RWPE2 (cell line): ENCODE results near the gene PPP1R1B.

Experiments
- ATAC-seq: fragments of 200-7000 bp; cut with Tn5 transposase; 3 replicates; pipeline ENCODE4 v1.9.1; 2021; ENCODE audit warnings: low read depth
- DNase-seq: peaks from one replicate; pipeline ENCODE4 v3.0.0-alpha.2; 2020; ENCODE audit warnings: low spot score
- H3K27ac ChIP-seq: fragments of 450-650 bp; 2 replicates; pipeline ENCODE4 v1.5.1; 2017; ENCODE audit warnings: mild to moderate bottlenecking; ENCODE audit not compliant: poor library complexity, severe bottlenecking
- H3K27me3 ChIP-seq: fragments of 250-450 bp; sonication (Bioruptor Pico); 2 replicates; pipeline ENCODE4 v1.5.1; 2021; ENCODE audit warnings: mild to moderate bottlenecking, moderate library complexity; ENCODE audit not compliant: insufficient read depth, poor library complexity, severe bottlenecking
- H3K36me3 ChIP-seq: fragments of 250-450 bp; sonication (Bioruptor Pico); 2 replicates; pipeline ENCODE4 v1.5.1; 2020; ENCODE audit warnings: low read depth, mild to moderate bottlenecking, moderate library complexity
- H3K4me1 ChIP-seq: fragments of 250-450 bp; sonication (Bioruptor Pico); 2 replicates; pipeline ENCODE4 v1.5.1; 2021; ENCODE audit warnings: mild to moderate bottlenecking, moderate library complexity; ENCODE audit not compliant: insufficient read depth, poor library complexity, severe bottlenecking
- H3K4me3 ChIP-seq: fragments of 250-450 bp; sonication (Bioruptor Pico); 2 replicates; pipeline ENCODE4 v1.5.1; 2021; ENCODE audit warnings: mild to moderate bottlenecking, moderate library complexity; ENCODE audit not compliant: severe bottlenecking
- H3K9me3 ChIP-seq: fragments of 250-450 bp; sonication (Bioruptor Pico); 2 replicates; pipeline ENCODE4 v1.5.1; 2021; ENCODE audit warnings: mild to moderate bottlenecking, moderate library complexity; ENCODE audit not compliant: severe bottlenecking
- CTCF ChIP-seq: fragments of 450-650 bp; IDR thresholded peaks from one replicate; pipeline ENCODE4 v1.5.1; 2017; ENCODE audit warnings: mild to moderate bottlenecking, moderate library complexity; ENCODE audit not compliant: poor library complexity, severe bottlenecking

The PPP1R1B gene

DNA sequence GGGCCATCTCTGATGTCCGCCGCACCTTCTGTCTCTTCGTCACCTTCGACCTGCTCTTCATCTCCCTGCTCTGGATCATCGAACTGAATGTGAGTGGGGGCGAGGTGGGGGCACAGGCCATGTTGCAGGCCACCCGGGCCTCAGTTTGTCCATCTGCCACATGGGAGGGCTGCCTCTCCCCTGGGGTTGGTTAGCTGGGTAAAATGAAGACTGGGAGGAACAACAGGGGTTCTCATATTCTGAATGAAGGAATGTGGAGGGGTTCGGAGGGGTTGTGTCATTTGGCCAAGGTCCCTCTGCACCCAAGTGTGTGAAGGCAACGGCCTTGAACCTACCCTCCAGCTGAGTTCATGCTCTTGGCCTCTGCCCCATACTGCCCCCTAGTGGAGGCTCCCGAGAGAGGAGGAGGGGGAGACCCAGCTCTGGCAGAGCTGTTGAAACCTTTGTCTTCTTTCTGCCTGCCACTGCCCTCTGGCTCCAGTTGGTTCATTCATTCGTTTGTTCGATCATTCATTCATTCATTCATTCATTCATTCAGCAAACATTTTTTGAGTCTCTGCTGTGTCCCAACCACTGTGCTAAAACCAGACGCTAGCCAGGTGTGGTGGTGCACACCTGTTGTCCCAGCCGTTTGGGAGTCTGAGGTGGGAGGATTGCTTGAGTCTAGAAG lies 27.0 kb downstream of the PPP1R1B start:
- Histone ChIP-seq H3K4me1 (no peaks in the 10 kb centered on the region), H3K9me3 (no peaks in the 10 kb centered on the region), H3K4me3 (no peak overlapping the region), H3K27me3 (no peaks in the 10 kb centered on the region), H3K36me3 (0 out of 2 replicates have a peak, but pooled peaks cover 3% of the 10 kb centered on the region), H3K27ac (no peak overlapping the region)
- TF ChIP-seq CTCF: peak; percentile 80
- ATAC-seq (no peak), DNase-seq (no peak)

- 0 out of 2 replicates have a peak, but pooled peaks cover 3% of the 10 kb centered on the region for H3K36me3 ChIP-seq
- H3K27ac ChIP-seq: no peak overlapping the region
- TF ChIP-seq CTCF: no peak
Measured at GRCh38 chr17:39655105-39655504, 28.4 kb downstream of the PPP1R1B start.

GRCh38 chr17:39658346-39658745 lies 31.6 kb downstream of the PPP1R1B start:
- no peak for TF ChIP-seq CTCF
- no peak for DNase-seq
- no peaks in the 10 kb centered on the region for H3K27me3 ChIP-seq
- no peak for ATAC-seq
- H3K27ac ChIP-seq: no peak overlapping the region
- H3K4me3 ChIP-seq: no peak overlapping the region
- H3K36me3 ChIP-seq: peaks cover 3% of the 10 kb centered on the region; the same call in 1 of the 2 replicates
- no peaks in the 10 kb centered on the region for H3K9me3 ChIP-seq
- no peaks in the 10 kb centered on the region for H3K4me1 ChIP-seq

More at GRCh38 chr17:39655105-39655504, 28.4 kb downstream of the PPP1R1B start:
- Histone ChIP-seq H3K27me3 (no peaks in the 10 kb centered on the region), H3K4me1 (no peaks in the 10 kb centered on the region), H3K4me3 (no peak overlapping the region), H3K9me3 (no peaks in the 10 kb centered on the region)
- ATAC-seq (no peak), DNase-seq (no peak)

- Histone ChIP-seq H3K4me3 (no peak overlapping the region), H3K27ac (no peak overlapping the region), H3K27me3 (no peaks in the 10 kb centered on the region), H3K36me3 (peaks cover 3% of the 10 kb centered on the region; the same call in 1 of the 2 replicates), H3K4me1 (no peaks in the 10 kb centered on the region), H3K9me3 (no peaks in the 10 kb centered on the region)
- TF ChIP-seq CTCF: no peak
- no peak for ATAC-seq
- no peak for DNase-seq
Measured at GRCh38 chr17:39658760-39659159, 32.0 kb downstream of the PPP1R1B start.
